HG03565 (cell line): ENCODE data around the gene MRPL37.

Experiments
- ATAC-seq: cut with Tn5 transposase; IDR thresholded peaks from one replicate; pipeline ENCODE4 v1.9.1; 2021; ENCODE audit warnings: mild to moderate bottlenecking, moderate library complexity; ENCODE audit not compliant: unreplicated experiment

Gene MRPL37

GRCh38 chr1:54238353-54239034, 38.5 kb downstream of the MRPL37 start:
- ATAC-seq, result no peak

DNA sequence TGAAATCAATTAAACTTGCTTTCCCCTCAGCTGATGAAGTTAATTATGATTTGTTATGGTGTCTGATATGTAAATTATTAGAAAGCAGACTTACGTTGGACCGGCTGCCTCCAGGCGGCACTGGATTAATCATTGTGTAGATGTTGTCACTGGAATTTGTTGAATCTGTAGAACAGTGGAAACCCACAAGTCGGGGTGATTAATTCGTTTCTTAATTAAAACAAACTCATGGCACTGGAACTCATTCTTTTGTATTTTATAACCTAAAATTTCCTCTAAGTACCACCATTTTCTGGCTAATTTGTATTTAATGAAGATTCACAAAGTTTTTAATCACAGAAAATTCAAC, 39.0 kb downstream of the MRPL37 start:
- no peak for ATAC-seq

DNA sequence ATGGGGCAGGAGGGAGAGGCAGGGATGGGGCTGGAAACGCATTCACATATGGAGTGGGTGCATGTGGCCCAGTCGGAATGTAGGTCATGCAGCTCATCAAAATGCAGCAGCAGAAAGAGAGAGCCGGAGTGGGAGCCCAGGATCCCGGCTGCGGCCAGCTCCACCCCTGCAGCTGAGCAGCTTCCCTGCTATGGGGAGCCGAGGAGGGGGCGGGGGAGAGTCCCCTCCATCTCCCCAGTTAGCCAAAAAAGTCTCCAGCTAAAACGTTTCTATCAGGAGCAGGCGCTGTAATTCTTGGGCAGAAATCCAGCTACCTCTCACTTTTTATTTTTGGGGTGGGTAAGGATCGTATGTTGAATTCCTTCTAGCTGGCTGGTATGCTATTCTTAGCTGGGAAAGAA, 39.7 kb downstream of the MRPL37 start:
- no peak for ATAC-seq

DNA sequence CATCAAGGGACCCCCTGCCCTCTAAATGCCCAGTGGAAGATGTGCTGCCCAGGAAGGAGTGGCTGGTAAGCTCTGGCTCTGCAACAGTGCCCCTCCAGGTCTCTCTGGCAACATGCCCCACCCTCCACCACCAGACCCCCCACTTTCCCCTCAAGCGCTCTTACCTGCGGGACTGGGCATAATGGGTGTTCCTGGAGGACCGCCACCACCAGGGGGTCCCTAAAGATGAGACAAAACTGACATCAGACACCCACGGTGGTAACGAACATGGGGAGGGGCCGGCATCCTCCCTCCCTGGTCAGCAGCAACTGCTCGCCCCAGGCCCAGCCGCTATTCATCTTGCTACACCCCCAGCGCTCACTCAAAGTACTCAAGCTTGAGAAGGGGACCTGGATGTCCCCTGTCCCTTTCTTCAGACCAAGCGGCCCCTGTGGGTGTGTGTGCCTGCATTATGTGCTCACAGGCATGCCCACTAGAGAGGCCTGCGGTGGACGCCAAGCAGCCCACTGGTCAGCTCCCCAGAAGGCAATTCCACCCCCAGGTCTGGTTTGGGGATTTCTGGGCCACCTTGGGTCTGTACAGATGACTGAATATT, 40.9 kb downstream of the MRPL37 start:
- ATAC-seq, result no peak

- ATAC-seq, result no peak
These were observed 41.4 kb downstream of the MRPL37 start for GRCh38 chr1:54241364-54241763.

GRCh38 chr1:54243022-54243421, 43.1 kb downstream of the MRPL37 start:
- ATAC-seq, result no peak

DNA sequence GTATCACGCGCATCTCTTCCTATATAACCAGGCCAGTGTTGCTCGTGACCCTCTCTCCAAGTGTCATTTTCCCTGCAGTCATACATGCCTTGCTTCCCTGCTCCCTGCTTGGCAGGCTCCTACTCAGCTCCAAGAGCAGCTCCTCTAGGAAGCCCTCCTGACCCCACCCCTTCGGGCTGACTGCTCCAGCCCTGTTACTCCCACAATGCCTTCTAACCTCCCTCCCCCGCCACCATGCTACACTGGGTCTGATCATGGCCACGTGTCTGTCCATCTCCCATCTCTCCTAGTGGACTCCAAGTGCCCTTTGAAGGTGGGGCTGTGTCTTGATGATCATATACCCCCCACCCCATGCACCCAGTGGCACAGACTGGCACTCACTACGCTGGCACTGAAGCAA, 44.7 kb downstream of the MRPL37 start:
- ATAC-seq, result no peak

GRCh38 chr1:54245501-54245900, 45.5 kb downstream of the MRPL37 start:
- no peak for ATAC-seq

DNA sequence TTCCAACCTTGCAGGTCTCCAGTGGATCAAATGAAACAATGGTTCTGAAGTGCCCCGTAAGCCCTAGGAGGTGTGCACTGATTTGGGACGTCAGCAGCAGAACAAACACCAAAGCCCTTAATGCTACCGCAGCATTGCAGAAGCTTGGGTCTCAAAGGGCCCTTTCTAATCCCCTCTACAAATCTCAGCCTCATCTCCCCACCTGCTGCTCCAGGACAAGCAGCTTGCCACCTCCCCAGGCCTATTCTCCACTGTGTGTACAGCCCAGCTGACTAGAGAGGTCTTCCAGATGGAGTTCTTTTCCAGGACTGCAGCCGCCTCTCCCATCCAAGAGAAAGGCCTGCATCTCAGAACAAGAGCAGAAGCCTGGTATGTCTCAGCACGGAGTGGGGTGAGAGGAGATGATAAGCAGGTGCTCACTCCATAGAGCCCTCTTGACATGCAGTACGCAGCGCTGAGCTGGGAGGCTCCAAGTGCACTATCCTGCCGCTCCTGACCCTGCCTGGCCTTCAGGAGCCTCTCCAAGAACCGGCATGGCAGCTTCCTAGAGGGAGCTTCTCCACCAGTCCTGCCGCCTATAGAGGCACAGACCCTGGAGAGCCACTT, 46.3 kb downstream of the MRPL37 start:
- no peak for ATAC-seq

- no peak for ATAC-seq
These were observed 48.0 kb downstream of the MRPL37 start for GRCh38 chr1:54247863-54248515.

- no peak for ATAC-seq
These were observed 49.0 kb downstream of the MRPL37 start for GRCh38 chr1:54248966-54249365.

GRCh38 chr1:54249819-54250435, 50.0 kb downstream of the MRPL37 start:
- no peak for ATAC-seq

DNA sequence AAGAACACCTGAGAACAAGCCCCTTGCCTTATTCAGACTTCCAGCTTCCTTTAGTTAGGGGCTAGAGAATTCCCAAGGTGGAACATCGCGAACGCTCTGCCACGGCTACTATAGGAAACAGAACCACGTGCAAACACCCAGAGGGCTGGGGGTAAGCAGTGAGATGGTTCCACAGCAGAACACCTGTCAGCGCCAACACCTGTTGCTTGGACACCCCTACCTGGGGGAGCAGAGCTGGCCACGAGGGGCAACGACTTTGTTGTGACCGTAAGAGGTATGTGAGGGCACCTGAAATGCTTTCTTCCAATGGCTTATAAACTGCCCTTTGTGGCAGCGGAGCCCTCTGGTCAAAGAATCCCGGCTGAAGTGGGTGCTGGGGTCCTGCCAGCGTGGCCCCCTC, 50.7 kb downstream of the MRPL37 start:
- ATAC-seq, result no peak

DNA sequence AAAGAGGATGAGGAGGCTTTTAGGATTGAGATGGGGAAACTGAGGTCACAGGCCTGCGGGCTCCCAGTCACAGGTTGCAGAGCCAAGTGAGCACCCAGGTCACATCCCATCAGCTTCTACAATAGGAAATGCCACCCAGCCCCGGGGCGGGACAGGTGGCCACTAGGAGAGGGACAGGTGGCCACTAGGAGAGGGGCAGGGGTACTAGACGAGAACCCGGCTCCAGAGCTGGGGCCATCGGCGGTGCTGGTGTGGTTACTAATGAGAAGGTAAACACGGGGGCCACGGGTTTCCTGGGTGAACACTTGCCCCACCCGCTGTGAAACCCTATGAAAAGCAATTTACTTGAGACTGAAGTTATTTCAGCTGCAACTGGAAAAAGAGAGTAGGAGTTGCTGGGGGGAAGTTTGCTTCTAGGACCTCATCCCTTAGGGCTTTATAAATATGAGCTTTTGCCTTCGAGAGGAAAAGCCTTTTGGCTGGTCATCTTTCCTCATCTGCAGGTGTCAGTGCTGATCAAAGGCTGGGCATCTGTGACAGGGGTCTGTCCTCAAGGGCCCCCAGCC, 52.5 kb downstream of the MRPL37 start:
- ATAC-seq, result no peak

GRCh38 chr1:54253480-54253879, 53.5 kb downstream of the MRPL37 start:
- ATAC-seq, result no peak

DNA sequence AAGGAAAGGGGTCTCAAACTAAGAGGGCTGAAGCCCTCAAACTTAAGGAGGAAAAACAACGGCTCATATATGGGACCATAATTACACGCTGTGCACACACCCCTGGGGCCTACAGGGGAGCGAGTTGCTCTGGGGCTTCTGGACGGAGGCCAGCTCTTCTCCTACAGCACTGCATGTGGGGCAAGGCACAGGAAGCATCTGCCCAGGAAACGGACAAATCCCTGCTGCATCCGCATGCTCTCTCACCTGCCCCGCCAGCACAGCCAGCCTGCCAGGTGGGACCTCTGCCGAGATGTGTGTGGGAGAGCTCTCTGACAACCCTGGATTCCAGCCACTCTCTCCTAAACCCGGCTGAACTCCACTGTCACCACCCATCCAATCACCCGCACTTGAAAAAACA, 54.1 kb downstream of the MRPL37 start:
- ATAC-seq, result no peak

DNA sequence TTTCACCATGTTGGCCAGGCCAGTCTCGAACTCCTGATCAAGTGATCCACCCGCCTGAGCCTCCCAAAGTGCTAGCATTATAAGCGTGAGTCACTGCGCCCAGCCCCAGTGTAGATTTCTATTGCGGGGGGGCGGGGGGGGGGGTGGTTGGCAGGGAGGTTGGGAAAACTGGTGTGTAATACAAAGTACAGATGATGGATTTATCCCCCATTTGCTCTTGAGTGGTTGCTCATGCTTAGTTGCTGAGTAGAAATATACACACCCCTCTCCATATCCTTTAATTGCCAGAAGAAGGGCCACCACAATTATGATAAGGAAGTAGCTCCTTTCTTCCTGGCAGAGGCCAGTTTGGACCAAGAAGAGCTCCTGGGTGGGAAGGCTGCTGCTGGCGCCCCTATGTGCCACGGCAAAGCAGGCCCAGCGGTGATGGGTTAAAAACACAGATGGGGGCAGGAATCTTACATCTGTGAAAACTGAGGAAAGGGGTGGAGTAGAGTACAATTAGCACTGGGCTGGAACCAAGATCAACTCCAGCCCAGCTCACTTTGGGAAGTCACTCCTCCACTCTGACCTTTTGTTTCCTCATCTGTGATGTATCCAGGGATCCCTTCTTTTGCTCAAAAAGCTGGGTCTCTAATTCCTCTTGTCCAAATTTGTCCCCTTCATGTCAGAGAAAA, 55.2 kb downstream of the MRPL37 start:
- no peak for ATAC-seq

- no peak for ATAC-seq
These were observed 56.8 kb downstream of the MRPL37 start for GRCh38 chr1:54256522-54257345.

DNA sequence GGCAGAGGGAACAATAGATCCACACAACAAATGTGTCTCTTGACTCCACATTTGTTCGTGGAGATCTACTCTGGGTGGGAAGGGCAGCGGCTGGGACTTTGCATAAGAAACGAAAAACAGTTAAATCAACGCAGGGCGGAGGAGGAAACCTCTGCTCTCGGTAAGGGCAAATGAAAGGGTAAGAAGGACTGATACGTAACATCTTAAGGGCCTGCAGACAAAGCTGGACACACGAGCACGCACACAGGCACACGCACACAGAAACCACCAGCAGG, 57.3 kb downstream of the MRPL37 start:
- ATAC-seq, result no peak

GRCh38 chr1:54257876-54258275, 57.9 kb downstream of the MRPL37 start:
- no peak for ATAC-seq
